Activated CD4-positive, alpha-beta T cell treated with anti-CD3 and anti-CD28 coated beads, Interleukin-2, amount 50 U/mL, for 1 hour (primary cell): ENCODE results near the gene TXLNG.
"Not testable (repeated sequence)": the region's sequence is repeated elsewhere in the genome, so short reads cannot be mapped to it uniquely, and the experiment has no call there.

Experiments used
- DNase-seq: peaks from one replicate; pipeline ENCODE4 v3.0.0-alpha.2; 2020

The TXLNG gene

GRCh38 chrX:16786139-16786790, at the start of gene TXLNG:
Gene TXLNG, plus strand, starts transcription at chrX:16786466. Its CDS starts 22 bp downstream, at chrX:16786488.
- peak; percentile 89 for DNase-seq

- DNase-seq, result no peak
Observed at GRCh38 chrX:16737024-16737423, 49.2 kb upstream of the TXLNG start.

GRCh38 chrX:16739574-16739973, 46.7 kb upstream of the TXLNG start:
- DNase-seq, result no peak

DNA sequence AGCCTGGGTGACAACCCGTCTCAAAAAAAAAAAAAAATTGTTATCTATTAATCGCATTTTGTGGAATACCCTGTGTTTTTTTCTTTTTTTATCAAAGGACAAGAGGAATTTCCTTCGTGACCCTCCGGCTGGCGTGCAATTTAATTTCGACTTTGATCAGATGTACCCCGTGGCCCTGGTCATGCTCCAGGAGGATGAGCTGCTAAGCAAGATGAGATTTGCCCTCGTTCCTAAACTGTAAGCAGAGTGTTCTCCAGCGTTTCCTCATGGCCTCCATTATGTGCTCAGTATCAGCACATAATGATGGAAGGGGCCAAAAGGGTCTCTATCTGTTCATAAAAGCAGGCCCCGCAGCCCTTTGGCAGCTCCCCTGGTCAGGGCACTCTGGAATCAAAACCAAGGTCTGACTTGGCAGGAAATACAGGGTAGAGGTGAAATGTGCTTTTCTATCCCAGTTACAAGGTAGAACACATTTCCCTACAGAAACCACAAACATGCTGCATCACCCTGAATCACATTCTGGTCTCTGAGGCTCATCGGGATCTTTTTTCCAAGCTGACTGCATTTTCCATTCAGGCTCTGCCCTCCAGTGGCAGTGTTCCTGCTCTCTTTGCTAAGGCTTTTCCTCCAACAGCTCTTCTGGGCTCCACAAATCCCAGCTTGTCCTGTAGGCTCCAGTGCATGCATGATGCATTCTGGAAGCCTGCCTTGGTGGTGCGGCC, 42.5 kb upstream of the TXLNG start:
- DNase-seq, result no peak

DNA sequence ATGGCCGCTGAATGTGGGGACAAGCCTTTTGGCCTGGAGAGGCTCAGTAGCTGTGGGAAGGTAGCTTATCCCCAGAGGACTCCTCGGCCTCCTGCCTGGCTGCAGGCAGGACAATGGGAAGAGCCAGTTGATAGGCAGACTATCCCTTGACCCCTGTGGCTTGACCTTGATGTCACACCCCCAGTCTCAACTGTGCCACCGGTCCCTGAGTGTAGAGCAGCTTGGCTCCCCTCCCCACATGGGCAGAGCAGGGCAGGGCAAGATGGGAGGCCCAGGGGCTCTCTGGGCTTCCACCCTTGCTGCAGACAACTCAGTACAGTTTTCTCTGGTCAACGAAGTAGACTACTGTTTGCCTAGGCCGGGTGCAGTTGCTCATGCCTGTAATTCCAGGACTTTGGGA, 41.2 kb upstream of the TXLNG start:
- no peak for DNase-seq

- no peak for DNase-seq
Observed at GRCh38 chrX:16745659-16746058, 40.6 kb upstream of the TXLNG start.

DNA sequence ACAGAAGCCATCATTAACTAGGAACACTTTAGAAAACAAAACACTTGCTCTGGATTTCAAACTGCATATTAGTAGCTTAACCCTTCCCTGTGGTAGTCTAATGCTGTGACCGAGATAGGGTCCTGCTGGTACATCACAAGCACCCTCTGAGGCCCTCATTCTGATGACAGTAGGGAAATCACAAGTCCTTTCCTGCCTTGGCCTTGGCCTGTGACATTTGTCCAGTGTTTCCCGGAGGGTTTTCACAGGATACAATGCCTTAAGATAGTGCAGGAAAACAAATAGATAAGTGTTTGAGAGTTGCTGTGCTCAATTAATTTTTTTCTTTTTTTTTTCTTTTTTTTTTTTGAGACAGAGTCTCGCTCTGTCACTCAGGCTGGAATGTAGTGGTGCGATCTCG, 37.8 kb upstream of the TXLNG start:
- DNase-seq, result no peak

- DNase-seq, result no peak
Observed at GRCh38 chrX:16750136-16750535, 36.1 kb upstream of the TXLNG start.

- DNase-seq, result no peak
Observed at GRCh38 chrX:16754019-16754418, 32.2 kb upstream of the TXLNG start.

GRCh38 chrX:16756724-16757123, 29.5 kb upstream of the TXLNG start:
- no peak for DNase-seq

- DNase-seq, result not testable (repeated sequence)
Observed at GRCh38 chrX:16761500-16761899, 24.8 kb upstream of the TXLNG start.

DNA sequence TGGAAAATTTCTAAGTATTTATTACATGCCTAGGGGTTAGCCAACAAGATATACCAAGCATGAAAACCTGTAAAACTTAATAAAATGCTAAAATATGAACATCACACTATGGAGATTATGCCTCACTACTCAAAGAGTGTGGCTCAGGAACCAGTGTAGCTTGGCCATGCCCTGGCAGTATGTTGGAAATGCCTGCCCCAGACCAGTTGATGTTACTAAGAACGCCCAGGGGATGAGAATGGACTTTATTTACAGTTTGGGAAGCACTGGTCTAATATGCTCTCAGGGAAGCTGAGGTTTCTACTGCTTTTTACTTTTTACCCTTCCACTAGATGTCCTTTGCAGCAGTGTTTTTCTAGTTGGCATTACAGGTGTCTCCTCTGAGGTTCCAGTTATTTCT, 23.7 kb upstream of the TXLNG start:
- no peak for DNase-seq

DNA sequence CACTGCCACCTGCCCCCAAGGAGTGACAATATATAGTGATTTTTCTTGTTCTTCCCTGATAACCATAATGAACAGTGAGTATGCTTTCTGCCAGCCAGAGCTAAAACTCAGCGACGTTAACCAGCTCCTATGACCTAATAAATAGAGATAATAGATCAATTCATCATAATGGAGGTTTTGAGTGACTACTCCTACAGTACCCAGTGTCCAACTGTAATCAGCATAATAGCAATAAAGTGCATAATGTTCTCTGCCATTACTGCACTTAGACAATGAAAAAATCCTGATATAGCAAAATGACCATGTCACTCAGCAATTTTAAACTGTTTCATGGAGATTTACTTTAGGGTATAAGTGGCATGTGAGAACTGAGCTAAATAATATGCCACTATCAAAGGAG, 20.7 kb upstream of the TXLNG start:
- no peak for DNase-seq

- no peak for DNase-seq
Observed at GRCh38 chrX:16770970-16771482, 15.2 kb upstream of the TXLNG start.

DNA sequence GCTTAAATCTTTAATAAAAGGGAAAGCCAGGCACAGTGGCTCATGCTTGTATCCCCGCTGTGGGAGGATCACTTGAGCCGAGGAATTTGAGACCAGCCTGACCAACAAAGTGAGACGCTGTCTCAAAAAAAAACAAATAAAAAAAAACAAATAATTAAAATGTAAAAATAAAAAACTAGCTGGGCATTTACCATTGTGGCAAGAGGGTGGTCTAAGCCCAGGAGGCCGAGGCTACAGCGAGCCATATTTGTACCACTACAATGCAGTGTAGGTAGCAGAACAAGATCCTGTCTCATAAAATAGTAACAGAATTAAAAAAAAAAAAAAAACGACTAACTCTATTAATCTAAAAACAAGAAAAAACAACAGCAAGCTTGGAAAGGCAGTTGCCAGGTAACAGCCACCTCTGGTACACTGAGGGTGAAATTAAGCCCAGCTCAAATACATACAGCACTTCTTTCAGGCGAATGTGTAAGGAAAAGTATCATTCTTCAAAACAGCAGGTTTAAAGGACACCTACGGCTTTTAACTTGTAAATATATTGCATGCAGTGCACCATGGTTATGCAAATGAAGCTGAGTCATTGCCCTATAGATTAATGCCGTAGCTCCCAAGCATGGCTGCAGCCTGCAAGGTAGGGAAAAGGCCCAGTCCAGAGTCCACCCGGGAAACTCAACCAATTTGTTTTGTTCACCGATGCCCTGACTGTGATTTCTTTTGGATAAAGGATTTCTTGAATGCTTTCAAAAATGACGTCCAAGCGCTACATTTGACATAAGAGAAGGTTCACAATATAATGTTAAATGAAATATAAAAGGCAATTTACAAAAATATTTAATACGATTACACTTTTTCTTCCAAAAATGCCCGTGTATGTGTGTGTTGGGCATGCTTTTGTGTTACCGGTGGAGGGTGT, 14.5 kb upstream of the TXLNG start:
- DNase-seq, result no peak

- no peak for DNase-seq
Observed at GRCh38 chrX:16772460-16772859, 13.8 kb upstream of the TXLNG start.

DNA sequence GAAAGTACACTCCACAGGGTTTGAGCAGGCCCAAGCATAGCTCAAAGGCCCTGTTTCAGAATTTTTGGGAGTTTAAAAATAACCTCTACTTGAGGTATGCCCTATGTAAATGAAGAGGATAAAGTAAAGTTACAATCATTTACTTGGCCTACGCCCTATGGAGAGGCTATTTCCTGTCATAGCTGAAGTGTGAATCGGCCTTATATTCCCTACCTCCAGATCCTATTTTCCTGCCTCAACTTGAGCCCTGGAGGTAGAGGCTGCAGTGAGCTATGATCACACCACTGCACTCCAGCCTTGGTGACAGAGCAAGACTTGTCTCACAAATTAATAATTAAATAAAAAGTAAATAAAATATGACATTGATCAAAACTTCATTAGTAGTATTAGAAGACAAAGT, 11.5 kb upstream of the TXLNG start:
- no peak for DNase-seq

GRCh38 chrX:16778545-16778944, 7.7 kb upstream of the TXLNG start:
- DNase-seq, result no peak

DNA sequence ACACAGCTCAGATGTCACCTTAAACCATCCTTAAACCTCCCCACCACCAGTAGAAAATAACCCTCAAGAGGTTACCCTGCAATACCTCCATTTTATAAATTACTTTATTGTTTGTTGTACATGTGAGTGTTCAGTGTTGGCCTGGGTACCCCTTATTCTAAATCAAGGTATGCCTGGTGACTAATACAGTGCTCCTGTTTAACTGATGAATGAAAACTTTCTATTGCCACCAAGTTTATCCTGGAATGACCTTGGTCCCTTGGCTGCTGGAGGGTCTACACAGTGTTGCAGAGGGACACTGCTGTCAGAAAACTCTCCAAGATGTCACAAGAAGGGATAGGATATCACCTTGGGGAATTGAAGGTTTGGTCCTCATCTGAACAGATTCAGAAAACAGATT, 7.3 kb upstream of the TXLNG start:
- no peak for DNase-seq

GRCh38 chrX:16779815-16780214, 6.5 kb upstream of the TXLNG start:
- not testable (repeated sequence) for DNase-seq

GRCh38 chrX:16783452-16783851, 2.8 kb upstream of the TXLNG start:
- DNase-seq, result no peak

GRCh38 chrX:16784440-16784839, 1.8 kb upstream of the TXLNG start:
- not testable (repeated sequence) for DNase-seq
